CD4-positive, alpha-beta T cell treated with Interleukin-4 for 4 hours (primary cell): ENCODE measurements around the gene SETD7.
A peak's percentile ranks its signal among the peaks of the same experiment; 100 is the strongest.

ENCODE experiments used
- DNase-seq: peaks from one replicate; pipeline ENCODE4 v3.0.0-alpha.2; 2020

The SETD7 gene

GRCh38 chr4:139556071-139556723, at the start of gene SETD7:
SETD7 (minus strand) TSS chr4:139556219; CDS start chr4:139556137, 82 bp downstream.
- peak; percentile 42 for DNase-seq

- DNase-seq = no peak
Observed at GRCh38 chr4:139605516-139605915, 49.5 kb upstream of the SETD7 start.

DNA sequence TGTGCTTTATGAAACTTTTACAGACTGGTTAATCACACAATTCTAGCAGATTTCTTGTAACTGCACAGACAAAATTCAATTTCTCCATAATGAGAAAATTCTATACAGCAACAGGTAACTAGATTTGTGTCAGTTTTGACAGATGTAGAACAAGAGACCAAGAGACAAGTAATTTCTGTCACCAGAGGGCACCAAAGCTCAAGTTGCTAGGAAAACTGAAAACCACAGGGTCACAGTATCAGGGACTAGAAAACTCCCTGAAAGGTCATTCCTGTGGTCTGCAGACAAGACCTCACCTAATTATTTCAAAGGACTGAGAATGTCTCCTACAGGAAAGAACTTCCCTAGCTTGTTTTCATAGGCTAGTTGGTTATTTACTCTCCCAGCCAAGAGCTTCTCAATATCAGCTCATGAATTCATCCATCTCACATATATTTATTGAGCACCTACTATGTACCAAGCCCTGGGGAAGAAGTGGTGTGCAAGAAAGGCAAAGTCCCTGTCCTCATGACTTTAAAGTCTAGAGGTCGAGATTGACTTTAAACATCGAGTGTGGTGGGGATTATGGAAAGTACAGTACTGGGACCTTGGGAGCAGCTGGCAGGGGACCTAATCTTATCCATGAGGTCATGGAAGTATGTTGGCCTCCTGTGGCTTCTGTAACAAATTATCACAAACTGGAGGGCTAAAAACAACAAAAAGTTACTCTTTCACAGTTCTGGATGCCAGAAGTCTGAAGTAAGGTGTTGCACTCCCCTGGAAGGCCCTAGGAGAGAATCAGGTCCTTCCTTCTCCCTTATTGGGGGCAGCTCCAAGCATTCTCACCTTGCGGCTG, 47.8 kb upstream of the SETD7 start:
- peak; percentile 37 for DNase-seq

GRCh38 chr4:139602776-139603360, 46.8 kb upstream of the SETD7 start:
- no peak for DNase-seq

DNA sequence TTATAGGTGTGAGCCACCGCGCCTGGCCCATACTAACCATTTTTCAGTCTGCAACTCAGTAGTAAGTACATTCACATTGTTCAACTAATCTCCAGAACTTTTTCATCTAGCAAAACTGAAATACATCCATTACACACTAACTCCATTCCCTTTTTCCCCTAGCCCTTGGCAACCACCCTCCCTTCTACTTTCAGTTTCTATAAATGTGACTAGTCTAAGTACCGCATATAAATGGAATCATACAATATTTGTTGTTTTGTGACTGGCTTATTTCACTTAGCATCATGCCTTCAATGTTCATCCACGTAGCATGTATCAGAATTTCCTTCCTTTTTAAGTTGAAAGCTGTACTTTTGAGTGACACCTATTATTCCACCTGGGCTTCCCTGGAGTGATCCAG, 44.6 kb upstream of the SETD7 start:
- no peak for DNase-seq

- DNase-seq = no peak
Observed at GRCh38 chr4:139599594-139600374, 43.8 kb upstream of the SETD7 start.

DNA sequence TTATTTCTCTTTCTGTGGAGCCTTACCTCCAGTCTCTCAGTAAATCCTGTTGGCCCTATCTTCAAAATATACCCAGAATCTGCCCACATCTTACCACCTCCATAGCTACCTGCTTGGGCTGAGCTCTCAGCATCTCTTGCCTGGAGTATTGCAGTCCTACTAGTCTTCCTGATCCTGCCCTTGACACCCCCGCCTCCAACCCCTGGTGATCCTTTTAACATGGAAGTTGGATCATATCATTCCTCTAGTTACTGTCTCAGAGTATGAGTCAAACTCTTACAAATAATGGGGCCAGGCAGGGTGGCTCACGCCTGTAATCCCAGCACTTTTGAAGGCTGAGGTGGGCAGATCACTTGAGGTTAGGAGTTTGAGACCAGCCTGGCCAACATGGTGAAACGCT, 43.1 kb upstream of the SETD7 start:
- DNase-seq = no peak

DNA sequence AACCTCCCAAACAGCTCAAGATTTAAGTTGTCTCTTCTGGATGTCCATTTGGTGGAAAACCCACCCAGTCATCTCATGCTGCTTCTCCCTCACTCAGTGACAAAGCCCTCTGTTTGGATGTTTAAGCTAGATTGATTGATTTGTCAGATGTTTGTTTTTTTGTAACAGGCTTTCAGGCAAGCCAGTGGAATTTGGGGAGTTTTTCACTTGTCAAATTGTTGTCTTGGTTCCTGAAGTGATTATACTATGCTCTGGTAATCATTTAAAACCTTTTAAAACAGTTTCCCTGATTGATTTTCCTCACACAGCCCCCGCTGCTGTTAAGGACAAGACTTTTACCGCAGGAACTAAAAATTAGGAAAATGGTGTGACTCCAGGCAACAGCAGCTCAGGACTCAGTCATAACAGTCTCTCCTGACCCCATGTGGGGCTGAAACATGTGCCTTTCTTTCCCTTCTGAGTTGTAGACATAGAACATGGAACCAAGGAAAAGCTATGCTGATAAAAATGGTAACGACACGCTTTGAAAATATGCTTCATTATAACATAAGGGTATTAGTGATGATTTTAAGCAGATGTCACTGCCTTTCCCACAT, 40.8 kb upstream of the SETD7 start:
- no peak for DNase-seq

GRCh38 chr4:139596034-139596683, 40.1 kb upstream of the SETD7 start:
- DNase-seq = no peak

- DNase-seq = no peak
Observed at GRCh38 chr4:139594591-139595185, 38.7 kb upstream of the SETD7 start.

GRCh38 chr4:139593091-139593564, 37.1 kb upstream of the SETD7 start:
- DNase-seq = no peak

GRCh38 chr4:139589336-139590018, 33.5 kb upstream of the SETD7 start:
- no peak for DNase-seq

DNA sequence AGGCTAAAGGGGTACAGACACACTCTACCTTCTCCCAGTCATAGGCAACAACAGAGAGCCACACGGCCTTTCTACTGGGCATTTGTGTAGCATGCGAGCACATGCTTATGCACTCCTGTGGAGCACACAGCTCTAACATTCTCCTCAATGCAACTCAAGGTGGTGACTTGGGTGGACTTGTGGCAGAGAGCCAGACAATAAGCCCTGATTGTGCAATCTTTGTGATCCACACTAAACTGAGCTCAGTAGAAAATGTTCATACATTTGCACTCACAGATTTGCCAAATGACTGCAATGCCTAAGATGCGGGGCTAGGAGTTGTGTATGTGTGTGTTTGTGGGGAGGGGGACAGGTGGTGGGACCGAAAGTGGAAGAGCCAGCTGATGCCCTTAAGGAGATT, 31.4 kb upstream of the SETD7 start:
- DNase-seq = no peak

GRCh38 chr4:139585473-139585872, 29.5 kb upstream of the SETD7 start:
- no peak for DNase-seq

DNA sequence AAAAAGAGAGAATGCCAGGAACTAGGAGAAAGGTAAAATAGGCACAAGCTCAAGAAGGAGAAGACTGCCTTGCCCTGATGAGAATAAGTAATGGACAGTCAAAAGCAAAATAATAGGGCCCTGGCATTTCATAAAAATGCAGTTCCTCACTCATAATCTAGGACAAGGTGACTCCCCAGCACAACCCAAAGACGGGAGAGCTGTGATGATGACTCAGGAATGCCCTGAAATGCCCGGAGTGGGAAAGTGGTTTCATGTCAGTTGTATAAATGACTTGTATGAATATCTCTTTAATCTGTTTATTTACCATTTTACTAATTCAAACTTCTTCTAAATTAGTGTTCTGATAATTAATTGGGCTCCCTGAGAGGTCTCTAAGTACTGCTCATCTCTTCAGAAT, 28.8 kb upstream of the SETD7 start:
- no peak for DNase-seq

DNA sequence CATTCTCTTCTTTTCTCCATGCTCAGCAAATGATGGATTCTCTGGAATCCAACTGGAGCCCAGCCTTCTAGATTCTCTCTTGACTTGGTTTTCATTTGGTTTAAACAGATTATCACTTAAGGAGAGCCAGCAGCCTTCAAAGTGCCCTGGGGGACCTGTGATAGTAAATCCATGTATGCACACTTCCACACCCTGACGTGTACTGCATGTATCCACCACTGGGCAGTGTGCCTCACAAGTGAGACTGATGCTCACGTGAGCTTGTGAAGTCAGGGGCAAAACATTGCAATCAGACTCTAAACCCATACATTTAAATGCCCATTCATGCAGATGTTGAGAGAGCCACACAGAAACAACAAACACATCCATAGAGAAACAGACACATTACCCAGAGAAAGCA, 28.0 kb upstream of the SETD7 start:
- DNase-seq = no peak

DNA sequence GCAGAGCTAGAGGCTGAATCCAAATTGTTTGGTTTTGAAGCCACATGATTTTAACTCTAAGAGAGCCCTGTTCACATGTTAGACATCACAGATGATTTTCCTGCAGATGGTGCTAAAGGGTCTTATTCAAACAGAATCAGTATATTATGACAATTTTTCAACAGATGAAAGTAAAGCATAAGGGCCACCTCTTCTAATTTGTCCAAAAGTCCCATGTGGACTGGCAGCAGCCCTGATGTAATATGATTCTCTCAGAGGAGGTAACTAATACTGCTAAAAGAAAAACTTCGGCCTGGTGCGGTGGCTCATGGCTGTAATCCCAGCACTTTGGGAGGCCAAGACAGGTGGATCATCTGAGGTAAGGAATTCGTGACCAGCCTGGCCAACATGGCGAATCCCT, 26.0 kb upstream of the SETD7 start:
- no peak for DNase-seq

DNA sequence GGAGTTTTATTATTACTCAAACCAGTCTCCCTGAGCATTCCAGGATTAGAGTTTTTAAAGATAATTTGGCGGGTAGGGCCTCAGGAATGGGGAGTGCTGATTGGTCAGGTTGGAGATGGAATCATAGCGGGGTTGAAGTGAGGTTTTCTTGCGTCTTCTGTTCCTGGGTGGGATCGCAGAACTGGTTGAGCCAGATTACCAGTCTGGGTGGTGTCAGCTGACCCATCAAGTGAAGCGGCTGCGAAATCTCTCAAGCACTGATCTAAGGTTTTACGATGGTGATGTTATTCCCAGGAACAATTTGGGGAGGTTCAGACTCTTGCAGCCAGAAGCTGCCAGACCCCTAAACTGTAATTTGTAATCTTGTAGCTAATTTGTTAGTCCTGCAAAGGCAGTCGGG, 25.1 kb upstream of the SETD7 start:
- DNase-seq = no peak

GRCh38 chr4:139576219-139576618, 20.2 kb upstream of the SETD7 start:
- DNase-seq = no peak

DNA sequence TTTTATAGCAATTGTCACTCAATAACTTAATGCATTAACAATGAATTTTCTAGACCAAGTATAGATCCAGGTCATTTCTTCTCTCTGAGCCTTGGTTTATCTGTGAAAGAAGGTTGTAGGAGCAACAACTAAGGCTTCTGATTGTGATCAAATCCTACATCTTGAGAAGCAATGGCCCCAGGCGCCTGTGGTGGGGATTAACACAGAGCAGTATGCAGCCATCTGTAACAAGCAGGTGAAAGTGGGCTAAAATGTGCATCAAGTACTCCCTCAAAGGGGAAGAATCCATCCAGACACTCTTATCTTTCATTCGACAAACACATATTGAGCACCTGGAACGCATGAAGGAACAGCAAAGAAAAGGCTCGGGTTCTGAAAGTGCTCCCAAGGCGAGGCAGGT, 19.1 kb upstream of the SETD7 start:
- DNase-seq = no peak

- DNase-seq = no peak
Observed at GRCh38 chr4:139574641-139575040, 18.6 kb upstream of the SETD7 start.
